Testis (tissue), 2 donors: Measurements from ENCODE around the gene COX10.
"Not testable (repeated sequence)": the region's sequence is repeated elsewhere in the genome, so short reads cannot be mapped to it uniquely, and the experiment has no call there.

ENCODE experiments used
- CTCF ChIP-seq, 3 experiments: fragments of 450-650 bp in 2 of 3; fragments of 200-600 bp in 1 of 3; sonication (generic) in 1 of 3; IDR thresholded peaks; one replicate each; pipeline ENCODE4 v1.5.1; 2016 to 2019; ENCODE audit warnings: antibody characterized with exemption in 3 of 3, mild to moderate bottlenecking in 2 of 3, moderate library complexity in 1 of 3
- POLR2A ChIP-seq: fragments of 450-650 bp; IDR thresholded peaks from one replicate; pipeline ENCODE4 v1.6.1; 2017; ENCODE audit warnings: antibody characterized with exemption, mild to moderate bottlenecking, moderate library complexity

- not testable (repeated sequence) for TF ChIP-seq CTCF (IDR thresholded peaks at IDR 0.05); POLR2A
Observed at GRCh38 chr17:14176989-14177388, 107.7 kb downstream of the COX10 start.
